GM23338 (cell line): Measurements from ENCODE around the gene ICAM4. TPM values are rescaled to one million over a fixed set of nuclear protein-coding genes. Genes with fewer than 3 reads are reported as not detected.

Source experiments
- ATAC-seq: fragments of 200-7000 bp; cut with Tn5 transposase; 3 replicates; pipeline ENCODE4 v1.9.1; 2020
- DNase-seq: peaks from one replicate; pipeline ENCODE4 v3.0.0-alpha.2; 2015; ENCODE audit warnings: low spot score
- H2AFZ ChIP-seq: fragments of 200-600 bp; sonication (generic); 2 replicates; pipeline ENCODE4 v1.8.0; 2016; ENCODE audit warnings: antibody characterized with exemption, mild to moderate bottlenecking, moderate library complexity
- H3F3A ChIP-seq: fragments of 200-600 bp; sonication (generic); replicated peaks from 2 replicates; pipeline ENCODE4 v1.8.0; 2017; ENCODE audit warnings: antibody characterized with exemption, mixed run types, low read depth
- H3K27ac ChIP-seq: fragments of 200-600 bp; sonication (generic); 2 replicates; pipeline ENCODE4 v1.6.1; 2016; ENCODE audit warnings: low read depth
- H3K27me3 ChIP-seq: fragments of 200-600 bp; sonication (generic); 2 replicates; pipeline ENCODE4 v1.8.0; 2016; ENCODE audit warnings: mild to moderate bottlenecking, mixed run types, moderate library complexity; ENCODE audit not compliant: insufficient read depth
- H3K36me3 ChIP-seq: fragments of 200-600 bp; sonication (generic); 2 replicates; pipeline ENCODE4 v1.8.0; 2016; ENCODE audit warnings: mild to moderate bottlenecking; ENCODE audit not compliant: insufficient read depth
- H3K4me1 ChIP-seq: fragments of 200-600 bp; sonication (generic); 2 replicates; pipeline ENCODE4 v1.8.0; 2016; ENCODE audit warnings: mild to moderate bottlenecking, moderate library complexity; ENCODE audit not compliant: insufficient read depth
- H3K4me2 ChIP-seq: fragments of 200-600 bp; sonication (generic); 2 replicates; pipeline ENCODE4 v1.7.1; 2017; ENCODE audit warnings: mixed run types
- H3K4me3 ChIP-seq: fragments of 200-600 bp; sonication (generic); 2 replicates; pipeline ENCODE4 v1.6.1; 2016; ENCODE audit warnings: mixed run types
- H3K79me2 ChIP-seq: fragments of 200-600 bp; sonication (generic); replicated peaks from 2 replicates; pipeline ENCODE4 v1.8.0; 2017; ENCODE audit warnings: mild to moderate bottlenecking; ENCODE audit not compliant: insufficient read depth
- H3K9me2 ChIP-seq: fragments of 200-600 bp; sonication (generic); 2 replicates; pipeline ENCODE4 v1.8.0; 2017; ENCODE audit not compliant: insufficient read depth
- H4K20me1 ChIP-seq: fragments of 200-600 bp; sonication (generic); replicated peaks from 2 replicates; pipeline ENCODE4 v1.8.0; 2017; ENCODE audit warnings: mild to moderate bottlenecking; ENCODE audit not compliant: insufficient read depth
- H3K27ac Mint-ChIP-seq: 2 replicates; pipeline ENCODE4 v1.8.0; 2020; ENCODE audit warnings: inconsistent platforms, mild to moderate bottlenecking, moderate library complexity, mixed read lengths
- H3K27me3 Mint-ChIP-seq: 3 replicates; pipeline ENCODE4 v1.8.0; 2022; ENCODE audit warnings: low read depth, mild to moderate bottlenecking, moderate library complexity, mixed read lengths, inconsistent platforms; ENCODE audit not compliant: insufficient read depth, poor library complexity
- H3K36me3 Mint-ChIP-seq: 3 replicates; pipeline ENCODE4 v1.8.0; 2021; ENCODE audit warnings: low read depth, mild to moderate bottlenecking, inconsistent platforms, moderate library complexity, mixed read lengths
- H3K4me1 Mint-ChIP-seq: 3 replicates; pipeline ENCODE4 v1.8.0; 2020; ENCODE audit warnings: mild to moderate bottlenecking, inconsistent platforms, mixed read lengths
- H3K4me3 Mint-ChIP-seq: 3 replicates; pipeline ENCODE4 v1.8.0; 2021; ENCODE audit warnings: moderate library complexity, mild to moderate bottlenecking, inconsistent platforms, mixed read lengths
- H3K9me3 Mint-ChIP-seq: 3 replicates; pipeline ENCODE4 v1.8.0; 2020; ENCODE audit warnings: moderate library complexity, mild to moderate bottlenecking, inconsistent platforms, mixed read lengths
- CTCF ChIP-seq, 2 experiments: fragments of 200-600 bp in 1 of 2; sonication (generic) in 1 of 2; conservative IDR thresholded peaks; 2 replicates each; pipeline versions ENCODE4 v1.5.1 to v1.6.1; 2016 to 2017; ENCODE audit warnings: antibody characterized with exemption in 2 of 2, low read depth in 2 of 2, mild to moderate bottlenecking in 2 of 2, moderate library complexity in 1 of 2
- ETS1 ChIP-seq: IDR thresholded peaks from 2 replicates; pipeline ENCODE4 v1.6.1; 2016; ENCODE audit warnings: antibody characterized with exemption
- EZH2 ChIP-seq: fragments of 200-600 bp; sonication (generic); IDR thresholded peaks from one replicate; pipeline ENCODE4 v1.8.0; 2017; ENCODE audit warnings: antibody characterized with exemption, mild to moderate bottlenecking, low read depth; ENCODE audit not compliant: unreplicated experiment
- JUNB ChIP-seq: IDR thresholded peaks from one replicate; pipeline ENCODE4 v1.6.1; 2016; ENCODE audit warnings: antibody characterized with exemption; ENCODE audit not compliant: unreplicated experiment
- STAT1 ChIP-seq: IDR thresholded peaks from one replicate; pipeline ENCODE4 v1.6.1; 2016; ENCODE audit warnings: antibody characterized with exemption; ENCODE audit not compliant: unreplicated experiment
- ZNF114 ChIP-seq: fragments of 250-450 bp; sonication (Bioruptor Pico); IDR thresholded peaks from 2 replicates; pipeline ENCODE4 v1.5.0; 2020; ENCODE audit warnings: mild to moderate bottlenecking, moderate library complexity
- polyA plus RNA-seq: library from polyadenylated mRNA; unstranded; fragments of >200 nt; fragmentation: Nextera tagmentation; extraction: Ambion mirVana; gene quantifications from 2 replicates; pipeline ENCODE4 v1.2.1, GENCODE V29; 2016
- total RNA-seq: library from RNA; depleted of rRNA; stranded (reverse); fragments of >200 nt; shearing (Covaris generic); gene quantifications from 2 replicates; pipeline ENCODE4 v1.2.3, GENCODE V29; 2014

Gene ICAM4
- total and polyA plus RNA-seq, 2 experiments from 2014 or later, result 0.81 to 1.0 TPM

DNA sequence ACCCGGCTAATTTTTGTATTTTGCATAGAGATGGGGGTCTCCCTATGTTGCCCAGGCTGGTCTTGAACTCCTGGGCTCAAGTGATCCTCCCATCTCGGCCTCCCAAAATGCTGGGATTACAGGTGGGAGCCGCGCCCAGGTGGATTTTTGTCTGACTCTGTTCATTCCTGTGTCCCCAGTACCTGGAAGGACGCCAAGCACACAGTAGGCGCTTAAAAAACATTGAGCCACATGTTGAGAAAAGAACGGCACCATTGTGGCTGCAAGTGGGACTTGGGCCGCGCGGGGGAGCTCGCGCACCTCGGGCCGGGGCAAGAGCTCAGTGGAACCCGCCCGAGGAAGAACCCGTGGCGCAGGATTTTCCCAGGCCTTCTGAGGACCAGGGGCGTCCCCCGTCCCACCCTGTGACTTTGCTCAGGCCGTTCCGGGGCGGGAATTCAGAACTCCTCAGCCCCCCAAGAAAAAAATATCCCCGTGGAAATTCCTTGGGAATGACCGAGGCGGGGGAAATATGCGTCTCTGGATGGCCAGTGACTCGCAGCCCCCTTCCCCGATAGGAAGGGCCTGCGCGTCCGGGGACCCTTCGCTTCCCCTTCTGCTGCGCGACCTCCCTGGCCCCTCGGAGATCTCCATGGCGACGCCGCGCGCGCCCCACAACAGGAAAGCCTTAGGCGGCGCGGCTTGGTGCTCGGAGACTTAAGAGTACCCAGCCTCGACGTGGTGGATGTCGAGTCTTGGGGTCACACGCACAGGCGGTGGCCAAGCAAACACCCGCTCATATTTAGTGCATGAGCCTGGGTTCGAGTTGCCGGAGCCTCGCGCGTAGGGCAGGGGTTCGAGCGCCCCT, 17.2 kb upstream of the ICAM4 start:
- Histone ChIP-seq H4K20me1 (no peaks in the 10 kb centered on the region), H3K4me2 (peak overlapping the region; percentile 77), H3K4me1 (peaks cover 4% of the 10 kb centered on the region; the same call in 1 of the 2 replicates), H3K4me3 (peak overlapping the region; percentile 53), H3K9me2 (no peaks in the 10 kb centered on the region), H3K27me3 (peaks cover 45% of the 10 kb centered on the region), H3K27ac (no peak overlapping the region), H3K36me3 (no peaks in the 10 kb centered on the region), H2AFZ (peak overlapping the region; percentile 93), H3F3A (peaks cover 13% of the 10 kb centered on the region; the same call in 1 of the 2 replicates), H3K79me2 (no peaks in the 10 kb centered on the region)
- H3K27ac Mint-ChIP-seq, result no peak overlapping the region
- H3K36me3 Mint-ChIP-seq, result no peaks in the 10 kb centered on the region
- peak overlapping the region; percentile 65 for H3K4me3 Mint-ChIP-seq
- H3K4me1 Mint-ChIP-seq, result peaks cover 4% of the 10 kb centered on the region; the same call in 2 of the 3 replicates
- ATAC-seq (peak; percentile 69), DNase-seq (peak; percentile 89)
- H3K27me3 Mint-ChIP-seq, result peaks cover 43% of the 10 kb centered on the region
- no peaks in the 10 kb centered on the region; the same call in 2 of the 3 replicates for H3K9me3 Mint-ChIP-seq
- TF ChIP-seq EZH2 (peak; percentile 21), STAT1 (no peak), CTCF (conservative IDR thresholded peaks at IDR 0.05; ENCODE audit: low read depth in 2 of 2) (peak; percentile 83 to 97)

GRCh38 chr19:10270180-10270615, 16.6 kb upstream of the ICAM4 start:
- TF ChIP-seq JUNB (no peak), ZNF114 (CRISPR knock-in tag) (no peak), ETS1 (no peak)
- Histone ChIP-seq H3K79me2 (no peaks in the 10 kb centered on the region), H3F3A (peaks cover 13% of the 10 kb centered on the region; the same call in 1 of the 2 replicates), H3K36me3 (no peaks in the 10 kb centered on the region), H3K27ac (no peak overlapping the region), H4K20me1 (no peaks in the 10 kb centered on the region), H3K4me3 (peak overlapping the region; percentile 53), H3K4me2 (peak overlapping the region; percentile 77), H3K4me1 (peaks cover 4% of the 10 kb centered on the region; the same call in 1 of the 2 replicates), H3K27me3 (peaks cover 45% of the 10 kb centered on the region), H2AFZ (peak overlapping the region; percentile 94), H3K9me2 (no peaks in the 10 kb centered on the region)
- Mint-ChIP-seq H3K4me3 (peak overlapping the region; percentile 65), H3K4me1 (peaks cover 4% of the 10 kb centered on the region; the same call in 2 of the 3 replicates), H3K27me3 (peaks cover 45% of the 10 kb centered on the region), H3K27ac (no peak overlapping the region), H3K9me3 (no peaks in the 10 kb centered on the region; the same call in 2 of the 3 replicates), H3K36me3 (peaks cover under 1% of the 10 kb centered on the region; the same call in 1 of the 3 replicates)
- peak; percentile 47 for DNase-seq
- peak; percentile 13 for ATAC-seq
